ENCODE results near the gene WTAP.
"Not testable (repeated sequence)": the region's sequence is repeated elsewhere in the genome, so short reads cannot be mapped to it uniquely, and the experiment has no call there.

The WTAP gene

GRCh38 chr6:159693894-159694545 is 33.3 kb upstream of the WTAP start:
- no peak for FAIRE-seq

GRCh38 chr6:159695984-159696383 is 31.3 kb upstream of the WTAP start:
- no peak for FAIRE-seq

- no peak for FAIRE-seq
Measured at GRCh38 chr6:159700970-159701369, 26.3 kb upstream of the WTAP start.

GRCh38 chr6:159701413-159701999 is 25.8 kb upstream of the WTAP start:
- FAIRE-seq, result no peak

GRCh38 chr6:159710603-159711002 is 16.7 kb upstream of the WTAP start:
- FAIRE-seq, result not testable (repeated sequence)

GRCh38 chr6:159712389-159712788 is 14.9 kb upstream of the WTAP start:
- FAIRE-seq, result not testable (repeated sequence)

GRCh38 chr6:159713984-159714383 is 13.3 kb upstream of the WTAP start:
- FAIRE-seq, result no peak

GRCh38 chr6:159714404-159714803 is 12.9 kb upstream of the WTAP start:
- FAIRE-seq, result no peak

GRCh38 chr6:159715166-159715565 is 12.1 kb upstream of the WTAP start:
- no peak for FAIRE-seq

- no peak for FAIRE-seq
Measured at GRCh38 chr6:159715605-159716004, 11.7 kb upstream of the WTAP start.

GRCh38 chr6:159716247-159717096 is 10.8 kb upstream of the WTAP start:
- FAIRE-seq, result no peak

GRCh38 chr6:159718634-159719033 is 8.7 kb upstream of the WTAP start:
- no peak for FAIRE-seq

- no peak for FAIRE-seq
Measured at GRCh38 chr6:159719287-159719686, 8.0 kb upstream of the WTAP start.

GRCh38 chr6:159720708-159721107 is 6.6 kb upstream of the WTAP start:
- no peak for FAIRE-seq

- FAIRE-seq, result not testable (repeated sequence)
Measured at GRCh38 chr6:159721981-159722380, 5.3 kb upstream of the WTAP start.

GRCh38 chr6:159722655-159723054 is 4.7 kb upstream of the WTAP start:
- no peak for FAIRE-seq

- no peak for FAIRE-seq
Measured at GRCh38 chr6:159723259-159723658, 4.0 kb upstream of the WTAP start.

GRCh38 chr6:159724778-159725177 is 2.5 kb upstream of the WTAP start:
- FAIRE-seq, result no peak

GRCh38 chr6:159725208-159725607 is 2.1 kb upstream of the WTAP start:
- FAIRE-seq, result not testable (repeated sequence)

GRCh38 chr6:159726255-159726917 is 920 bp upstream of the WTAP start:
- FAIRE-seq, result no peak

GRCh38 chr6:159727717-159728445 is 575 bp downstream of the WTAP start:
- FAIRE-seq, result no peak

- no peak for FAIRE-seq
Measured at GRCh38 chr6:159728531-159728964, 1.2 kb downstream of the WTAP start.
